NCI-H128 (cell line): Measurements from ENCODE around the gene WDR93.
"Not testable (repeated sequence)": the region's sequence is repeated elsewhere in the genome, so short reads cannot be mapped to it uniquely, and the experiment has no call there.

Experiments used
- DNase-seq: peaks from one replicate; lab custom pipeline; 2025; ENCODE audit not compliant: unreplicated experiment; lab: John Stamatoyannopoulos, UW

The WDR93 gene

DNA sequence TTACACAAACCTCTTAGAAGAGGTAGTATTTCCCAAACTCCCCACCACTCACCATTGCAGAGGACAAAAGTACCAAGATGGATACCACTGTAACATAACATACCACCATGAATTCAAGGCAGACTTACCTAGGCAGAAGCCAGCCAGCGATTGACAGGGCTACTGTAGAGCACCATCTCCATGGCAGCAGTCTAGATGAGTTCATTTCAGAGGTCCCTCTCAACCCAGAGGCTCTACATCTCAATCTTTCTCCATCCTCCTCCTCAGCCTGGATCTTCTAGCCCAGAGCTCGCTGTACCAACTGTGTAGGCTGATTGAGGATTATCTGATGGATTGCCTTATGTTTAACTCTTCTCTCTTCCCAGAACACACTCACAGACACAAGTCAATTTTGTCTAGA lies 9.5 kb upstream of the WDR93 start:
- DNase-seq, result no peak

DNA sequence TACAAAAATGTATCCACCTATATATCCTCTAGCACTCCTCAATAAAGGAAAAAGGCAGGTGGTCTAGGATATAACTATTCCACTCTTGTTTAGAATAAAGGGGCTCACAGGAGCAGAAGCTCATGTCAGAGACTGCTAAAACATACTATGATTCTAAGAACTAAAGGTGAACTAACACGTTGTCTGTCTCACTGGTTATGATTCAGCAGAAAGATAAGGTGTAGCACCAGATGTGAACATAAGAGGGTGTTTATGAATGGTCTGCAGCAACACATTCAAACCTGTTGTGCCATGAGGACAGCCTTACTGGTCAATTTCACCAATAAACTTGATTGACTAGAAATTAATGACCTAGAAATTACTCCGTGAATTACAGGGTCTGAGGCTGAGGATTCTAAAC lies 4.6 kb upstream of the WDR93 start:
- DNase-seq, result no peak

- no peak for DNase-seq
These were observed 4.1 kb upstream of the WDR93 start for GRCh38 chr15:89686522-89686921.

GRCh38 chr15:89689930-89690275 lies 708 bp upstream of the WDR93 start:
- DNase-seq, result not testable (repeated sequence)

DNA sequence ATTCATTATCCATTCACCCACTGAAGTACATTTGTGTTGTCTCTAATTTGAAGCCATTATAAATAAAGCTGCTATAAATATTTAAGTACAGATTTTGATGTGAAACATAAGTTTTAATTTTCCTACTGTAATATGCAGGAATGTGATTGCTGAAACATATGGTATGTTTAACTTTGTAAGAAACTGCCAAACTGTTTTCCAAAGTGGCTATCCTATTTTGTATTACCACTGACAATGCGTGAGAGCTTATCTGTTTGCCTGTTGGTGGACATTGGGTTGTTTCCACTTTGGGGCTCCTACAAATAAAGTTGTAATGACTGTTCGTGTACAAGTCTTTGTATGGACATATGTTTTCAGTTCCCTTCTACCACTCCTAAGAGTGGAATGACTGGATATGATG lies 2.5 kb downstream of the WDR93 start:
- DNase-seq, result no peak

GRCh38 chr15:89693696-89694095 lies 3.1 kb downstream of the WDR93 start:
- DNase-seq, result no peak

GRCh38 chr15:89695198-89695597 lies 4.6 kb downstream of the WDR93 start:
- no peak for DNase-seq

GRCh38 chr15:89704411-89704810 lies 13.8 kb downstream of the WDR93 start:
- no peak for DNase-seq

GRCh38 chr15:89707577-89707976 lies 17.0 kb downstream of the WDR93 start:
- DNase-seq, result no peak

- DNase-seq, result no peak
These were observed 24.2 kb downstream of the WDR93 start for GRCh38 chr15:89714775-89715174.

DNA sequence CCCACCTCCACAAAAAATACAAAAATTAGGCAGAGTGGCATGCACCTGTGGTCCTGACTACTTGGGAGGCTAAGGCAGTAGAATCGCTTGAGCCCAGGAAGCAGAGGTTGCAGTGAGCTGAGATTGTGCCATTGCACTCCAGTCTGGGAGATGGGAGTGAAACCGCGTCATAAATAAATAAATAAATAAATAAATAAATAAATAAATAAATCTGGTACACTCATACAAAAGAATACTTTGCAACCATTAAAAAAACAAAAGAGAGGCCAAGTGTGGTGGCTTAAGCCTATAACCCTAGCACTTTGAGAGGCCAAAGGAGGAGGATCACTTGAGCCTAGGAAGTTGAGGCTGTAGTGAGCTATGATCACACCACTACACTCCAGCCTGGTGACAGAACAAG lies 32.4 kb downstream of the WDR93 start:
- no peak for DNase-seq

- no peak for DNase-seq
These were observed 34.0 kb downstream of the WDR93 start for GRCh38 chr15:89724621-89725020.

DNA sequence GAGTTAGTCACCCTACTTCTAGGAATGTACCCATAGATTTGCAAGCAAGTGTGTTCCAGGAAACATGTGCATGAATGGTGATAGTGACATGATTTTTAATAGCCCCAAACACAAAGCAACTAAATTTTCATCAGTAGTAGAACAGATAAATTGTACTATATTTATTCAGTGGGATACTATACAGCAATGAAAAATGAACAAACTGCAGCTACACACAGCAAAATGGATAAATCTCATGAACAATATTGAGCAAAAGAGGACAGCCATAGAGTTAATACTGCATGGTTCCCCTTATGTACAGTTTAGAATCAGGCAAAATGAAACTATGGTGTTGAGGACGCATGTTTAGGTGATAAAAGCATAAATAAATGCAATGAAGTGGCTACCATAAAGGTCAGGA lies 34.5 kb downstream of the WDR93 start:
- DNase-seq, result no peak

- no peak for DNase-seq
These were observed 37.6 kb downstream of the WDR93 start for GRCh38 chr15:89728254-89728653.

DNA sequence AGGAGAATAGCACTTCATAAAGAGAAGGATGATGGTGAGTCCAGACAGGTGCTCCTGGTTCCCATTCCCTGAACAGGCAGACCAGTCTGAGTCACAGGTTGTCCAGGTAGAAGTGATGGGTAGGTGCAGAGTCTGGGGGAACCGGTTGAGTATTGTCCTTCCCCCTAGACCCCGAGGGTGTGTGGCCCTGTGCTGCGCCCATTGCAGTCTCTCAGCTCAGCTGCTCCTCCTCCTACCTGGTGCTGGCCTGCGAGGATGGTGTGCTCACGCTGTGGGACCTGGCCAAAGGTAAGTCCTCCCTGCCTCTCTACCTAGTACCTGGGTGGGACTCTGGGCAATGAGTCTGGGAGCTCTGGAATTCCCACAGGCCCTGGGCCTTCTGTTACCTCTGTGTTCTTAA lies 40.7 kb downstream of the WDR93 start:
- DNase-seq, result no peak

DNA sequence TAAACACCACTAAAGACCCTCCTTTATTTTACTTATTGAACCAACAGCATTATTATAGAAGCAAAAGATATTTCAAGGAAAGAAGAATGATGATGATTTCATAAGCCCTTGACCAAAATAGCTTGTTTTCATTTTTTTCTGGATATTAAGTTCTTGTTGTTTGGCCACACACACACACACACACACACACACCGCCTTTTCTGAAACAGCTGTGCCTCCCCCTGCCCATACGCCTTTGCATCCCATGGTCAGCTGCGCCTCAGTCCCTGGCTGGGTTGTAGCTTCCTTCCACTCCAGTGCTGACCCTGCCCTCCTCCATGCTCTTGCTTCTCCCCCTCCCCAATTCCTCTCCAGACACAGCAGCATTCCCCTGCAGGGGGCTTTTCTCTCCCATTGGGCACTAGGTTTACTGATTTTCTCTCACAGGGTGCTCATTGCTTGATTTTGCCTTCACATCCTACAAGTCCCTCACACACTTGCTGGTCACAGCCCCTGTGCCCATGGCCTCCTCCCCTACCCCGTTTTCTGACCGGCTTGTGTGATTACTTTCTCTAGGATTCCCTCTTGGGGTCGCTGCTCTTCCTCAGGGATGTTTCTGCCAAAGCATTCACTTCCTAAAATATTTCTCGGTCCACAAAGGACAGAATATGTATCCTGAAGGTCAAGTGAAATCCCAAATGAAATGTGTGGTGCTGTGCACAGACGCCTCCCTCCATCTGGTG lies 42.0 kb downstream of the WDR93 start:
- DNase-seq, result no peak

DNA sequence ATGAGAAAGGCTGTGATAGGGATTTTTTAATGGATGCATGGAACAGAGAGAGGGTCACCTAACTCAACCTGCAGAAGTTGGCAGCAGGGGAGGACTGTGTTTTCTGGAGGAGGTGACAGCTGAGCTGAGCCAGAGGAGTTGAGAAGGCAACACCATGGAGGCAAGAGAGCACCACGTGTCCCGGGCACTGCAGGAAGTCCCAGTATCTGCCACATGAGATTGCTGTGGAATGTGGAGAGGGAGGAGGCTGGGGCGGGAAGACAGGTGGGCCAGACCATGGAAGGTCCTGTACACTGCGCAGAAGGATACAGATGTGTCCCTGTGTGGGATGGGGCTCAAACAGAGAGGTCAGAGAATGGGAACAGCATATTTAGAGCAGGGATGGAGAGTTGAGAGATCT lies 45.2 kb downstream of the WDR93 start:
- no peak for DNase-seq

DNA sequence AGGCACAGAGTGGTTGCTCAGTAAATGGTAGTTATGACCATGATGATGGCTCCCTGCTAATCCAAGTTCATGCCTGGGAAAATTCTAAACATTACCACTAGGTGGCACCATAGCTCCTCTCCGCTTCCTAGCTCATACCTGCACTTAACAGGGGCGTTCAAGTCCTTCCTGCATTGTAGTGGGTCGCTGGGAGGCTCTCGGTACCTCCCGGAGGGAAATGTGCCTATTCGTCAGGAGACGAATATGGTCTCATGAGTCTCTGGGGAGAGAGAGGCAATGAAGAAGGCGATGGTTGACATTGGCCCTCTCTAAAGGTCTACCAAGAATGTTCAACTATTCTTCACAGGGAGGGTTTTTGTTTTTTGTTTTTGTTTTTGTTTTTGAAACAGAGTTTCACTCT lies 49.5 kb downstream of the WDR93 start:
- DNase-seq, result peak; percentile 55

GRCh38 chr15:89743011-89743410 lies 52.4 kb downstream of the WDR93 start:
- DNase-seq, result no peak

DNA sequence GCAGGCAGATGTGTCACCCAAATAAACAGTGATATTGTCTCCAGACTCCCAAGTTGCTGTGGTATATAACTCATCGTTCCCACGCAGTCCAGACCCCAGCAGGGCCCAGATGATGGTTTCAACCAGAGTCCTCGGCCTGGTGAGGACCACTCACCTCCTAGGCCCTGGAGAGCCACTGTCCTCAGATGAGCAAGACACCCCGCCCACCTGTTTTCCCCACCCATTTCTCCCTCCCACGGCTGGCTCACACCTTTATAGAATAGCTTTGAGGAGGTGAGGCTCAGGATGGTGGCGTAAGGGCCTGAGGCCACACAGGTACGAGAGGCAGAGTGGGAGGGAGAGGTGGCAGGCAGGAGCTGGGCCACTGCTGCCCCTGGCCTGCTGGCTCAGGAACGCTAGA lies 53.0 kb downstream of the WDR93 start:
- DNase-seq, result no peak

GRCh38 chr15:89745131-89745530 lies 54.5 kb downstream of the WDR93 start:
- DNase-seq, result no peak

- DNase-seq, result no peak
These were observed 55.2 kb downstream of the WDR93 start for GRCh38 chr15:89745768-89746167.

- DNase-seq, result no peak
These were observed 55.8 kb downstream of the WDR93 start for GRCh38 chr15:89746386-89746780.
